ENCODE results near the gene NFE2L1. TPM values are rescaled to one million over a fixed set of nuclear protein-coding genes. Genes with fewer than 3 reads are reported as not detected.
"Not testable (repeated sequence)": the region's sequence is repeated elsewhere in the genome, so short reads cannot be mapped to it uniquely, and the experiment has no call there.

The NFE2L1 gene
- total RNA-seq, 1 experiment from 2014 or later = 149 TPM

- TF ChIP-seq ZMAT4 (CRISPR knock-in tag; IDR thresholded peaks at IDR 0.05) (no peak), ATF2 (CRISPR knock-in tag; IDR thresholded peaks at IDR 0.05; ENCODE audit: borderline replicate concordance, low read depth) (no peak)
These were observed 18.5 kb downstream of the NFE2L1 start (continued) for GRCh38 chr17:48066656-48067055.

GRCh38 chr17:48067245-48067644 lies 19.1 kb downstream of the NFE2L1 start:
- TF ChIP-seq EMX1 (CRISPR knock-in tag; IDR thresholded peaks at IDR 0.05) = no peak
- no peak for TF ChIP-seq JAZF1 (CRISPR knock-in tag; IDR thresholded peaks at IDR 0.05)
- no peak for TF ChIP-seq FOXP4 (CRISPR knock-in tag; IDR thresholded peaks at IDR 0.05)
- TF ChIP-seq ZNF121 (CRISPR knock-in tag; IDR thresholded peaks at IDR 0.05) = peak; percentile 66; the same call in 1 of the 2 replicates
- TF ChIP-seq MYBL2 (CRISPR knock-in tag; IDR thresholded peaks at IDR 0.05) = no peak
- no peak for TF ChIP-seq SP1 (CRISPR knock-in tag; conservative IDR thresholded peaks at IDR 0.05)
- no peak for TF ChIP-seq STAT6 (CRISPR knock-in tag; conservative IDR thresholded peaks at IDR 0.05; ENCODE audit: low read depth)
- TF ChIP-seq NFE2L1 (CRISPR knock-in tag; IDR thresholded peaks at IDR 0.05) = no peak
- Mint-ChIP-seq H3K9me3 (no peaks in the 10 kb centered on the region), H3K27ac (no peak overlapping the region), H3K27me3 (ENCODE audit: low read depth) (no peaks in the 10 kb centered on the region), H3K4me3 (no peak overlapping the region), H3K36me3 (peaks cover 50% of the 10 kb centered on the region), H3K4me1 (peaks cover 6% of the 10 kb centered on the region)
- DNase-seq (ENCODE audit: low spot score) (no peak), ATAC-seq (no peak)
- POLR2A ChIA-PET = interaction anchor here (0.5 to 4.6 kb wide), 3 partner anchors 9 to 22 kb away, joined by 3 to 32 read pairs (median 5); no protein-coding TSS in a partner anchor
- CTCF ChIA-PET = interaction anchor here (0.6 to 6.6 kb wide), 11 partner anchors 12 to 224 kb away, joined by 3 to 66 read pairs (median 5); partner anchors contain the start of gene NFE2L1

GRCh38 chr17:48067808-48068207 lies 19.6 kb downstream of the NFE2L1 start:
- ChIA-PET POLR2A (interaction anchor here (1.7 to 4.6 kb wide), 2 partner anchors 9 to 13 kb away, joined by 7 to 32 read pairs; no protein-coding TSS in a partner anchor), CTCF (interaction anchor here (0.6 to 2.8 kb wide), 18 partner anchors 13 to 225 kb away, joined by 3 to 33 read pairs (median 7); partner anchors contain the start of genes NFE2L1 and SNX11)
- H3K4me3 Mint-ChIP-seq; DNase-seq (ENCODE audit: low spot score); H3K27me3 Mint-ChIP-seq (ENCODE audit: low read depth); H3K9me3 Mint-ChIP-seq; H3K27ac Mint-ChIP-seq; H3K4me1 Mint-ChIP-seq; ATAC-seq: not testable (repeated sequence)
- peaks cover 49% of the 10 kb centered on the region for H3K36me3 Mint-ChIP-seq

GRCh38 chr17:48068491-48068961 lies 20.4 kb downstream of the NFE2L1 start:
- H3K36me3 Mint-ChIP-seq = peaks cover 55% of the 10 kb centered on the region
- H3K27ac Mint-ChIP-seq = peak overlapping the region; percentile 64
- CTCF ChIA-PET = interaction anchor here (0.6 to 2.8 kb wide), 29 partner anchors 9 to 606 kb away, joined by 3 to 33 read pairs (median 5); partner anchors contain the start of genes NFE2L1 and SNX11
- DNase-seq (ENCODE audit: low spot score) (peak; percentile 57), ATAC-seq (peak; percentile 94)
- H3K4me1 Mint-ChIP-seq = peaks cover 6% of the 10 kb centered on the region
- H3K4me3 Mint-ChIP-seq = no peak overlapping the region
- H3K27me3 Mint-ChIP-seq (ENCODE audit: low read depth) = no peaks in the 10 kb centered on the region
- POLR2A ChIA-PET = interaction anchor here (0.9 to 4.6 kb wide), 4 partner anchors 10 to 16 kb away, joined by 3 to 32 read pairs (median 5); no protein-coding TSS in a partner anchor
- no peaks in the 10 kb centered on the region for H3K9me3 Mint-ChIP-seq
- TF ChIP-seq FOXP1 (CRISPR knock-in tag; IDR thresholded peaks at IDR 0.05; ENCODE audit: borderline replicate concordance) (no peak), ZNF281 (CRISPR knock-in tag; IDR thresholded peaks at IDR 0.05) (no peak), ZMAT4 (CRISPR knock-in tag; IDR thresholded peaks at IDR 0.05) (no peak), GRHL2 (CRISPR knock-in tag; IDR thresholded peaks at IDR 0.05; ENCODE audit: insufficient replicate concordance, severe bottlenecking) (no peak), ETV6 (CRISPR knock-in tag; IDR thresholded peaks at IDR 0.05) (no peak), AR (CRISPR knock-in tag; IDR thresholded peaks at IDR 0.05) (no peak)
